K562 treated with DMSO at 1 percent for 24 hours (cell line): ENCODE results near the gene ARL6IP6. TPM values are rescaled to one million over a fixed set of nuclear protein-coding genes. Genes with fewer than 3 reads are reported as not detected.

Experiments used
- total RNA-seq: library from RNA; unstranded; fragments of 300-600 nt; gene quantifications from 2 replicates; pipeline ENCODE4 v1.2.3, GENCODE V29; 2022; ENCODE audit warnings: low read depth; ENCODE audit not compliant: insufficient read depth

ARL6IP6 gene
- total RNA-seq: 31.7 and 35.3 TPM in 2 replicates

DNA sequence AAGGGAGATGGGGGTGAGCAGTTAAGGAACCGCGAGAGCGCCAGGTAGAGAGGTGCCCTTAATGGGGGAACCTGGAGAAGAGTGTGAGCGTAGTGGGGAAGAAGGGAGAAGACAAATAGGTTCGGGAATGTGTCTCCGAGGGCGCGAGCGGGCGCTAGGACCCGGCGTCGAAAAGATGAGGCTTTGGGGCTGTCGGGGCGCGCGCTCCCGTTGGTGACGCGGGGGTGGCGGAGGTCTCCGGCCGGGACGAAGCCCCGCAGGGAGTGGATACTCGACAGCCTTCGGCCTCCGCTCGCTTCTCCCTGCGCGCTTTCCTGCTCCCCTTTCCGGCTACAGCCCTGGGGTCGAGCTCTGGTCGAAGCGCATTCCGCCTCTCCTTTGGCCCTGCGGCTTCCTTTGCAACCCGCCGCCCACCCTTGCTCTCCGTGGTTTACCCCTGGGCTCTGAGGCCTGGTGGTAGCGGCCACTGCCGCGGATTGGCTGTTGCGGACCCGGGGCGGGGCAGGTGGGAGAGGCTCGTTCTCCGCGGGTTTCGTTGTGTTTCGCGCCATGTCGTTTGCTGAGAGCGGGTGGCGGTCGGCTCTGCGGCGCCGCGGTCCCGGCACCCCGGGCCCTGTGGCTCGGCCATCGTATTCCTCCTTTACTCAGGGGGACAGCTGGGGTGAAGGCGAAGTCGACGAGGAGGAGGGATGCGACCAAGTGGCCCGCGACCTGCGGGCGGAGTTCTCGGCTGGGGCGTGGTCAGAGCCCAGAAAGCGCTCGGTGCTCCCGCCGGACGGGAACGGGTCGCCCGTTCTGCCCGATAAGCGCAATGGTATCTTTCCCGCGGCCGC lies at the start of gene ARL6IP6:
Gene ARL6IP6, plus strand, starts transcription at position 545 of the 833 bp plus-strand sequence. Its CDS starts 5 bp downstream, at position 550.

DNA sequence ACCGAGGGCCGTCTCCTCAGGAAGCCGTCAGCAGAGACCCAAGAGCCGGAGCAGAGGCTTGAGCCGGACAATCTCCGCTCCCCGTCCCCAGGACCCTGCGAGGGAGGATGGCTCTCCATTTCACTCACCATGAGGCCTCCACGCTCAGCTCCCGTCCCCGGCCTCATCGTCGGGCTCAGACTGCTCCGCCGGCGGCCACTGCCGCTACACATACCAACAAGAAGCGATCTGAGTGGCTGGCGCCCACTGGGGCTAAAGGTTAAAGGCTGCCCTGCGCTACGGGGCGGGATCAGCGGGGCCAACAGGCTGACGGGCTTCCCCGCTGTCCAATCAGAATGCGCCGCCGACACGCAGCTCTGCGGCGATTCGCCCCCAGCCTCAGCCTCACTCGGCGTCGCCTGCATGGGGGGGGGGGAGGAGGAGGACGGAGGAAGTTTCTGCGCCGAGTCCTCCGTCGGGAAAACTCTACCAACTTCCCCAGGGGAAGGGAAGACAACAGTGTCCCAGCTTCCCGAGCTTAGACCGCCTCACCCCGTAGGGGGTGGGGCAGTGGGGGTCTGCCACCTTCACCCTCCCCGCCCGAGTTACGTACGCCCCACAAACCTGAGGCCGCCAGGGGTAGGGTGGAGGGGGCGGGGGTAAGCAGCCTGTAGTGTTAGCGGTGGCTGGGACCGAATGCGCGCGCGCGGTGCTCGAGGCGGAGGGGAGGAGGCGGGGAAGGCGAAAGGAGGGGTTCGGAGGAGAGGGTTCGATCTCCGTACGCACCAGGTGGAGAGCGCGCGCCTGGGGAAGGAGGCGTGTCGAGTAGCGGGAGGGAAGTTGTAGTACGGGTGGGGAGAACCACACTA lies 968 bp upstream of the ARL6IP6 start, which contains the start of gene PRPF40A:
Gene PRPF40A, minus strand, starts transcription at position 234 of the 848 bp plus-strand sequence. Its CDS starts 22 bp downstream, at position 212.

Other genes with a start within 250 kb of the ARL6IP6 start
- 72.5 and 88.4 TPM in 2 replicates for gene PRPF40A, start 1.2 kb upstream of the ARL6IP6 start, total RNA-seq